WTC11 (cell line): Measurements from ENCODE around the gene CWH43. TPM values are rescaled to one million over a fixed set of nuclear protein-coding genes. Genes with fewer than 3 reads are reported as not detected.
"Not testable (repeated sequence)": the region's sequence is repeated elsewhere in the genome, so short reads cannot be mapped to it uniquely, and the experiment has no call there.

ENCODE experiments used
- ATAC-seq: fragments of 200-7000 bp; cut with Tn5 transposase; 2 replicates; pipeline ENCODE4 v1.10.0; 2021; ENCODE audit warnings: mild to moderate bottlenecking, moderate library complexity
- CTCF ChIA-PET: fragments of 300-600 bp; sonication (Branson Sonifier 250); formaldehyde crosslinking; loops from one replicate; lab custom pipeline; 2021; ENCODE audit warnings: antibody characterized with exemption; lab: Charles Lee
- POLR2A ChIA-PET: fragments of 350-600 bp; sonication (Branson Sonifier 250); formaldehyde crosslinking; loops from one replicate; lab custom pipeline; 2021; ENCODE audit warnings: antibody characterized with exemption; lab: Charles Lee
- DNase-seq: peaks from one replicate; pipeline ENCODE4 v3.0.0; 2021; ENCODE audit warnings: low spot score
- H3K27ac Mint-ChIP-seq: 2 replicates; pipeline ENCODE4 v1.8.0; 2021; ENCODE audit warnings: mixed read lengths
- H3K27me3 Mint-ChIP-seq: 2 replicates; pipeline ENCODE4 v1.8.0; 2021; ENCODE audit warnings: low read depth, mild to moderate bottlenecking, moderate library complexity, mixed read lengths
- H3K36me3 Mint-ChIP-seq: 2 replicates; pipeline ENCODE4 v1.8.0; 2021; ENCODE audit warnings: mixed read lengths
- H3K4me1 Mint-ChIP-seq: 2 replicates; pipeline ENCODE4 v1.8.0; 2022; ENCODE audit warnings: mixed read lengths
- H3K4me3 Mint-ChIP-seq: 2 replicates; pipeline ENCODE4 v1.8.0; 2021; ENCODE audit warnings: mild to moderate bottlenecking, moderate library complexity, mixed read lengths
- H3K9me3 Mint-ChIP-seq: 2 replicates; pipeline ENCODE4 v1.8.0; 2021; ENCODE audit warnings: mixed read lengths
- AR ChIP-seq: fragments of 250-450 bp; sonication (Bioruptor Pico); IDR thresholded peaks from 2 replicates; pipeline ENCODE4 v1.9.0; 2021; ENCODE audit warnings: mild to moderate bottlenecking
- ATF1 ChIP-seq: sonication (generic); formaldehyde crosslinking; IDR thresholded peaks from 2 replicates; pipeline ENCODE4 v1.8.1; 2023; ENCODE audit warnings: mild to moderate bottlenecking, moderate library complexity, missing genetic modification reagents
- CBFB ChIP-seq: sonication (generic); formaldehyde crosslinking; IDR thresholded peaks from 2 replicates; pipeline ENCODE4 v1.8.1; 2022; ENCODE audit warnings: mild to moderate bottlenecking, low read depth, missing genetic modification reagents
- CREB1 ChIP-seq: sonication (generic); formaldehyde crosslinking; IDR thresholded peaks from 2 replicates; pipeline ENCODE4 v1.8.0; 2023; ENCODE audit warnings: mild to moderate bottlenecking, missing genetic modification reagents
- CTCF ChIP-seq: fragments of 200-600 bp; IDR thresholded peaks from 2 replicates; pipeline ENCODE4 v1.8.0; 2022; ENCODE audit warnings: antibody characterized with exemption
- FOXK1 ChIP-seq: sonication (generic); formaldehyde crosslinking; IDR thresholded peaks from 2 replicates; pipeline ENCODE4 v1.8.0; 2022; ENCODE audit warnings: mild to moderate bottlenecking, moderate library complexity, missing genetic modification reagents
- NR3C1 ChIP-seq: sonication (generic); formaldehyde crosslinking; conservative IDR thresholded peaks from 2 replicates; pipeline ENCODE4 v1.8.1; 2023; ENCODE audit warnings: low read depth, mild to moderate bottlenecking, missing genetic modification reagents
- OVOL2 ChIP-seq: fragments of 250-450 bp; sonication (Bioruptor Pico); IDR thresholded peaks from 2 replicates; pipeline ENCODE4 v1.9.0; 2021; ENCODE audit warnings: mild to moderate bottlenecking, borderline replicate concordance
- PREB ChIP-seq: sonication (generic); formaldehyde crosslinking; IDR thresholded peaks from 2 replicates; pipeline ENCODE4 v1.8.1; 2022; ENCODE audit warnings: mild to moderate bottlenecking, missing genetic modification reagents, moderate library complexity, borderline replicate concordance
- TCF7 ChIP-seq: sonication (generic); formaldehyde crosslinking; IDR thresholded peaks from 2 replicates; pipeline ENCODE4 v1.8.0; 2022; ENCODE audit warnings: mild to moderate bottlenecking, low read depth, missing genetic modification reagents, moderate library complexity
- TP53 ChIP-seq: sonication (generic); formaldehyde crosslinking; IDR thresholded peaks from 2 replicates; pipeline ENCODE4 v1.8.1; 2023; ENCODE audit warnings: mild to moderate bottlenecking, missing genetic modification reagents
- ZNF121 ChIP-seq: sonication (generic); formaldehyde crosslinking; IDR thresholded peaks from 2 replicates; pipeline ENCODE4 v1.8.0; 2023; ENCODE audit warnings: missing genetic modification reagents
- ZNF138 ChIP-seq: sonication (generic); formaldehyde crosslinking; conservative IDR thresholded peaks from 2 replicates; pipeline ENCODE4 v1.8.1; 2022; ENCODE audit warnings: mild to moderate bottlenecking, moderate library complexity, missing genetic modification reagents
- ZNF423 ChIP-seq: fragments of 250-450 bp; sonication (Bioruptor Pico); IDR thresholded peaks from 2 replicates; pipeline ENCODE4 v2.1.2; 2022; ENCODE audit warnings: mild to moderate bottlenecking, moderate library complexity
- total RNA-seq: library from RNA; stranded (reverse); gene quantifications from 3 replicates; pipeline ENCODE4 v1.2.3, GENCODE V29; 2021
- TF ChIP-seq, protein P1 (sequence below): fragments of 250-450 bp; sonication (Bioruptor Pico); IDR thresholded peaks from 2 replicates; pipeline ENCODE4 v2.1.2; 2022; ENCODE audit warnings: mild to moderate bottlenecking, moderate library complexity
- TF ChIP-seq, protein P2 (sequence below): sonication (generic); formaldehyde crosslinking; IDR thresholded peaks from 2 replicates; pipeline ENCODE4 v1.8.1; 2022; ENCODE audit warnings: missing genetic modification reagents, borderline replicate concordance
- TF ChIP-seq, protein P3 (sequence below): fragments of 250-450 bp; sonication (Bioruptor Pico); IDR thresholded peaks from 2 replicates; pipeline ENCODE4 v1.9.0; 2021; ENCODE audit warnings: mild to moderate bottlenecking

The CWH43 gene
- total RNA-seq, 1 experiment from 2014 or later: not detected

- Mint-ChIP-seq H3K9me3 (peaks cover 24% of the 10 kb centered on the region), H3K36me3 (0 out of 2 replicates have a peak, but pooled peaks cover 3% of the 10 kb centered on the region), H3K4me3 (peak overlapping the region; percentile 12), H3K27ac (peak overlapping the region; percentile 95)
- no peak for DNase-seq
- peak; percentile 86 for ATAC-seq
- POLR2A ChIA-PET: interaction anchor here (0.9 kb wide), 1 partner anchor 10 kb away, joined by 3 read pairs; no protein-coding TSS in a partner anchor
- TF ChIP-seq NR3C1 (no peak), ZNF138 (no peak), OVOL2 (CRISPR knock-in tag) (no peak), ZNF121 (no peak), CTCF (no peak), PREB (CRISPR knock-in tag) (no peak), FOXK1 (CRISPR knock-in tag) (no peak), TP53 (CRISPR knock-in tag) (no peak), ZNF423 (CRISPR knock-in tag) (no peak), CREB1 (CRISPR knock-in tag) (no peak), TCF7 (CRISPR knock-in tag) (no peak), ATF1 (no peak), AR (CRISPR knock-in tag) (no peak), CBFB (no peak)
- TF ChIP-seq, protein P1, sequence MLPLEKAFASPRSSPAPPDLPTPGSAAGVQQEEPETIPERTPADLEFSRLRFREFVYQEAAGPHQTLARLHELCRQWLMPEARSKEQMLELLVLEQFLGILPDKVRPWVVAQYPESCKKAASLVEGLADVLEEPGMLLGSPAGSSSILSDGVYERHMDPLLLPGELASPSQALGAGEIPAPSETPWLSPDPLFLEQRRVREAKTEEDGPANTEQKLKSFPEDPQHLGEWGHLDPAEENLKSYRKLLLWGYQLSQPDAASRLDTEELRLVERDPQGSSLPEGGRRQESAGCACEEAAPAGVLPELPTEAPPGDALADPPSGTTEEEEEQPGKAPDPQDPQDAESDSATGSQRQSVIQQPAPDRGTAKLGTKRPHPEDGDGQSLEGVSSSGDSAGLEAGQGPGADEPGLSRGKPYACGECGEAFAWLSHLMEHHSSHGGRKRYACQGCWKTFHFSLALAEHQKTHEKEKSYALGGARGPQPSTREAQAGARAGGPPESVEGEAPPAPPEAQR: no peak
- TF ChIP-seq, protein P2, sequence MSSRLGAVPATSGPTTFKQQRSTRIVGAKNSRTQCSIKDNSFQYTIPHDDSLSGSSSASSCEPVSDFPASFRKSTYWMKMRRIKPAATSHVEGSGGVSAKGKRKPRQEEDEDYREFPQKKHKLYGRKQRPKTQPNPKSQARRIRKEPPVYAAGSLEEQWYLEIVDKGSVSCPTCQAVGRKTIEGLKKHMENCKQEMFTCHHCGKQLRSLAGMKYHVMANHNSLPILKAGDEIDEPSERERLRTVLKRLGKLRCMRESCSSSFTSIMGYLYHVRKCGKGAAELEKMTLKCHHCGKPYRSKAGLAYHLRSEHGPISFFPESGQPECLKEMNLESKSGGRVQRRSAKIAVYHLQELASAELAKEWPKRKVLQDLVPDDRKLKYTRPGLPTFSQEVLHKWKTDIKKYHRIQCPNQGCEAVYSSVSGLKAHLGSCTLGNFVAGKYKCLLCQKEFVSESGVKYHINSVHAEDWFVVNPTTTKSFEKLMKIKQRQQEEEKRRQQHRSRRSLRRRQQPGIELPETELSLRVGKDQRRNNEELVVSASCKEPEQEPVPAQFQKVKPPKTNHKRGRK (CRISPR knock-in tag): no peak
- TF ChIP-seq, protein P3, sequence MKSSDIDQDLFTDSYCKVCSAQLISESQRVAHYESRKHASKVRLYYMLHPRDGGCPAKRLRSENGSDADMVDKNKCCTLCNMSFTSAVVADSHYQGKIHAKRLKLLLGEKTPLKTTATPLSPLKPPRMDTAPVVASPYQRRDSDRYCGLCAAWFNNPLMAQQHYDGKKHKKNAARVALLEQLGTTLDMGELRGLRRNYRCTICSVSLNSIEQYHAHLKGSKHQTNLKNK (CRISPR knock-in tag): no peak
- TF ChIP-seq, all 79 proteins: peak for 0
- peaks cover 2% of the 10 kb centered on the region; the same call in 1 of the 2 replicates for H3K27me3 Mint-ChIP-seq
- CTCF ChIA-PET: interaction anchor here (0.7 to 1.9 kb wide), 3 partner anchors 10 to 376 kb away, joined by 3 to 23 read pairs (median 3); no protein-coding TSS in a partner anchor
- peaks cover 29% of the 10 kb centered on the region for H3K4me1 Mint-ChIP-seq
Observed at GRCh38 chr4:48954314-48954713, 31.8 kb upstream of the CWH43 start.

GRCh38 chr4:48957366-48957765, 28.7 kb upstream of the CWH43 start:
- H3K27ac Mint-ChIP-seq, DNase-seq, H3K36me3 Mint-ChIP-seq, H3K27me3 Mint-ChIP-seq, POLR2A ChIA-PET, ATAC-seq, H3K4me3 Mint-ChIP-seq: not testable (repeated sequence)
- H3K9me3 Mint-ChIP-seq: peaks cover 22% of the 10 kb centered on the region
- CTCF ChIA-PET: interaction anchor here (1.2 to 2.6 kb wide), 2 partner anchors 13 to 14 kb away, joined by 4 to 14 read pairs; no protein-coding TSS in a partner anchor
- peaks cover 41% of the 10 kb centered on the region for H3K4me1 Mint-ChIP-seq
